Neural progenitor cell (in vitro differentiated cells): ENCODE measurements around the gene RSPO4. TPM values are rescaled to one million over a fixed set of nuclear protein-coding genes. Genes with fewer than 3 reads are reported as not detected.
A peak's percentile ranks its signal among the peaks of the same experiment; 100 is the strongest.

Source experiments
- DNase-seq: peaks from one replicate; pipeline ENCODE4 v3.0.0-alpha.2; 2016; ENCODE audit warnings: low spot score
- H2AFZ ChIP-seq: fragments of 200-600 bp; sonication (generic); replicated peaks from 2 replicates; pipeline ENCODE4 v1.6.1; 2016; ENCODE audit warnings: antibody characterized with exemption
- H3F3A ChIP-seq: fragments of 200-600 bp; sonication (generic); 2 replicates; pipeline ENCODE4 v1.6.1; 2016; ENCODE audit warnings: antibody characterized with exemption, low read depth
- H3K27ac ChIP-seq: fragments of 200-600 bp; sonication (generic); 2 replicates; pipeline ENCODE4 v1.5.1; 2016; ENCODE audit warnings: mild to moderate bottlenecking
- H3K27me3 ChIP-seq: fragments of 200-600 bp; sonication (generic); 2 replicates; pipeline ENCODE4 v1.6.1; 2016; ENCODE audit warnings: mild to moderate bottlenecking, moderate library complexity
- H3K36me3 ChIP-seq: fragments of 200-600 bp; sonication (generic); 2 replicates; pipeline ENCODE4 v1.5.1; 2016
- H3K4me1 ChIP-seq: fragments of 200-600 bp; sonication (generic); 2 replicates; pipeline ENCODE4 v1.6.1; 2016; ENCODE audit warnings: mixed run types
- H3K4me2 ChIP-seq: fragments of 200-600 bp; sonication (generic); 2 replicates; pipeline ENCODE4 v1.6.1; 2016
- H3K4me3 ChIP-seq: fragments of 200-600 bp; sonication (generic); 2 replicates; pipeline ENCODE4 v1.5.1; 2016
- H3K79me2 ChIP-seq: fragments of 200-600 bp; sonication (generic); 2 replicates; pipeline ENCODE4 v1.6.1; 2016; ENCODE audit warnings: low read depth
- H3K9ac ChIP-seq: fragments of 200-600 bp; sonication (generic); 2 replicates; pipeline ENCODE4 v1.6.1; 2016
- H3K9me3 ChIP-seq: fragments of 200-600 bp; sonication (generic); 2 replicates; pipeline ENCODE4 v1.5.1; 2016; ENCODE audit warnings: low read depth
- H4K20me1 ChIP-seq: fragments of 200-600 bp; sonication (generic); 2 replicates; pipeline ENCODE4 v1.6.1; 2016; ENCODE audit warnings: low read depth
- H3K27ac Mint-ChIP-seq: 3 replicates; pipeline ENCODE4 v1.8.0; 2021; ENCODE audit warnings: mixed read lengths
- H3K27me3 Mint-ChIP-seq: 2 replicates; pipeline ENCODE4 v1.8.0; 2022; ENCODE audit warnings: low read depth, mild to moderate bottlenecking, inconsistent platforms, moderate library complexity, mixed read lengths; ENCODE audit not compliant: insufficient read depth
- H3K36me3 Mint-ChIP-seq: 3 replicates; pipeline ENCODE4 v1.8.0; 2021; ENCODE audit warnings: mixed read lengths
- H3K4me1 Mint-ChIP-seq: 3 replicates; pipeline ENCODE4 v1.8.0; 2021; ENCODE audit warnings: mixed read lengths
- H3K4me3 Mint-ChIP-seq: 3 replicates; pipeline ENCODE4 v1.8.0; 2021; ENCODE audit warnings: mild to moderate bottlenecking, moderate library complexity, mixed read lengths
- H3K9me3 Mint-ChIP-seq: 3 replicates; pipeline ENCODE4 v1.8.0; 2020; ENCODE audit warnings: mixed read lengths
- CTCF ChIP-seq: fragments of 200-600 bp; sonication (generic); IDR thresholded peaks from 2 replicates; pipeline ENCODE4 v1.5.1; 2017; ENCODE audit warnings: antibody characterized with exemption, mild to moderate bottlenecking
- EZH2 ChIP-seq: fragments of 200-600 bp; sonication (generic); IDR thresholded peaks from 2 replicates; pipeline ENCODE4 v1.6.1; 2017; ENCODE audit warnings: antibody characterized with exemption, mild to moderate bottlenecking, moderate library complexity
- EZH2phosphoT487 ChIP-seq: fragments of 200-600 bp; sonication (generic); IDR thresholded peaks from 2 replicates; pipeline ENCODE4 v1.6.1; 2017; ENCODE audit warnings: antibody characterized with exemption
- total RNA-seq: library from RNA; depleted of rRNA; stranded (reverse); fragments of >200 nt; gene quantifications from 2 replicates; pipeline ENCODE4 v1.2.3, GENCODE V29; 2015; ENCODE audit warnings: low replicate concordance

RSPO4 gene
- total RNA-seq, 1 donor from 2014 or later: 0.26 TPM

- Histone ChIP-seq H3K36me3 (no peaks in the 10 kb centered on the region), H3F3A (peaks cover 7% of the 10 kb centered on the region), H3K4me2 (no peak overlapping the region), H2AFZ (no peak overlapping the region), H4K20me1 (no peaks in the 10 kb centered on the region), H3K27me3 (peaks cover 34% of the 10 kb centered on the region), H3K4me3 (no peak overlapping the region), H3K9ac (no peak overlapping the region), H3K4me1 (peaks cover 6% of the 10 kb centered on the region), H3K27ac (no peak overlapping the region), H3K79me2 (no peaks in the 10 kb centered on the region), H3K9me3 (no peaks in the 10 kb centered on the region)
- no peaks in the 10 kb centered on the region for H3K9me3 Mint-ChIP-seq
- peaks cover 16% of the 10 kb centered on the region for H3K4me1 Mint-ChIP-seq
- TF ChIP-seq EZH2: no peak
- TF ChIP-seq CTCF: no peak
- no peak for TF ChIP-seq EZH2phosphoT487
- no peak for DNase-seq
- H3K27me3 Mint-ChIP-seq: peaks cover 37% of the 10 kb centered on the region
- H3K27ac Mint-ChIP-seq: no peak overlapping the region
- peak overlapping the region; percentile 71 for H3K4me3 Mint-ChIP-seq
- no peaks in the 10 kb centered on the region for H3K36me3 Mint-ChIP-seq
Measured at GRCh38 chr20:1001116-1001515, 995 bp downstream of the RSPO4 start.

GRCh38 chr20:998231-998830, 3.8 kb downstream of the RSPO4 start:
- Histone ChIP-seq H4K20me1 (no peaks in the 10 kb centered on the region), H3K4me3 (no peak overlapping the region), H2AFZ (no peak overlapping the region), H3K27me3 (peaks cover 34% of the 10 kb centered on the region), H3K36me3 (no peaks in the 10 kb centered on the region), H3K79me2 (no peaks in the 10 kb centered on the region), H3K27ac (no peak overlapping the region), H3K9ac (no peak overlapping the region), H3K4me2 (no peak overlapping the region), H3K9me3 (no peaks in the 10 kb centered on the region), H3K4me1 (peaks cover 6% of the 10 kb centered on the region), H3F3A (no peaks in the 10 kb centered on the region)
- H3K9me3 Mint-ChIP-seq: no peaks in the 10 kb centered on the region
- H3K36me3 Mint-ChIP-seq: no peaks in the 10 kb centered on the region
- peaks cover 7% of the 10 kb centered on the region for H3K4me1 Mint-ChIP-seq
- no peak for DNase-seq
- TF ChIP-seq EZH2 (no peak), EZH2phosphoT487 (no peak), CTCF (no peak)
- no peak overlapping the region for H3K27ac Mint-ChIP-seq
- H3K27me3 Mint-ChIP-seq: peaks cover 31% of the 10 kb centered on the region
- H3K4me3 Mint-ChIP-seq: no peak overlapping the region

- Histone ChIP-seq H4K20me1 (no peaks in the 10 kb centered on the region), H3K4me2 (no peak overlapping the region), H3K4me1 (peaks cover 4% of the 10 kb centered on the region), H3K27me3 (peaks cover 26% of the 10 kb centered on the region), H3K79me2 (no peaks in the 10 kb centered on the region), H3K36me3 (no peaks in the 10 kb centered on the region), H3F3A (no peaks in the 10 kb centered on the region), H3K9me3 (no peaks in the 10 kb centered on the region), H2AFZ (no peak overlapping the region), H3K27ac (no peak overlapping the region), H3K4me3 (no peak overlapping the region), H3K9ac (no peak overlapping the region)
- H3K36me3 Mint-ChIP-seq: no peaks in the 10 kb centered on the region
- H3K27ac Mint-ChIP-seq: no peak overlapping the region
- no peak overlapping the region for H3K4me3 Mint-ChIP-seq
- H3K4me1 Mint-ChIP-seq: peaks cover under 1% of the 10 kb centered on the region
- no peaks in the 10 kb centered on the region for H3K9me3 Mint-ChIP-seq
- peaks cover 24% of the 10 kb centered on the region for H3K27me3 Mint-ChIP-seq
- no peak for DNase-seq
- TF ChIP-seq EZH2phosphoT487 (no peak), EZH2 (no peak), CTCF (no peak)
Measured at GRCh38 chr20:997486-997885, 4.6 kb downstream of the RSPO4 start.
